A549 treated with AZD2906 at 1 μM for 4 hours (cell line): ENCODE measurements around the gene OMG. TPM values are rescaled to one million over a fixed set of nuclear protein-coding genes. Genes with fewer than 3 reads are reported as not detected.

ENCODE experiments used
- total RNA-seq: library from RNA; stranded (reverse); fragments of 200-300 nt; extraction: Qiagen RNA extraction; gene quantifications from 5 replicates; pipeline ENCODE4 v1.2.3, GENCODE V29; 2022

The OMG gene, protein sequence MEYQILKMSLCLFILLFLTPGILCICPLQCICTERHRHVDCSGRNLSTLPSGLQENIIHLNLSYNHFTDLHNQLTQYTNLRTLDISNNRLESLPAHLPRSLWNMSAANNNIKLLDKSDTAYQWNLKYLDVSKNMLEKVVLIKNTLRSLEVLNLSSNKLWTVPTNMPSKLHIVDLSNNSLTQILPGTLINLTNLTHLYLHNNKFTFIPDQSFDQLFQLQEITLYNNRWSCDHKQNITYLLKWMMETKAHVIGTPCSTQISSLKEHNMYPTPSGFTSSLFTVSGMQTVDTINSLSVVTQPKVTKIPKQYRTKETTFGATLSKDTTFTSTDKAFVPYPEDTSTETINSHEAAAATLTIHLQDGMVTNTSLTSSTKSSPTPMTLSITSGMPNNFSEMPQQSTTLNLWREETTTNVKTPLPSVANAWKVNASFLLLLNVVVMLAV
- not detected in 5 replicates for total RNA-seq

DNA sequence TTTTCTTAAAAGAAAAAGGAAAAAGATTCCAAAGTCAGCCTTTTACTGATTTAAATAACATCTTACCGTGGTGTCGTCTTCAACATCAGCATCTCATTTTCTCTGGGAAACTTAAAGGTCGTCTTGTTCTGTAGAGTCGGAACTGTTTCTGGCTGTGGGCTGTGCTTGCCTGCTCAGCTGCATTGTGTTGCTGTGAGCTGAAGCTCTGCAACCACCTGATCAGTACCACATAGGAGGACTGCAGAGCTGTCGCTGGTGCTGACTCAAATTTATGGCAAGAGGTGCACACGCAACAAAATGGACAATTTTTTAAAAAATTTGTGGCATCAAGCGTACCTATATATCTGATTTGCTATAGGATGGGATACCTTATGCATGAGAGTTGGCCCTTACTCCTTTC lies at the start of gene OMG:
Gene OMG, minus strand, starts transcription at position 150 of the 400 bp plus-strand sequence. CDS start 908 bp downstream, outside the sequence.

DNA sequence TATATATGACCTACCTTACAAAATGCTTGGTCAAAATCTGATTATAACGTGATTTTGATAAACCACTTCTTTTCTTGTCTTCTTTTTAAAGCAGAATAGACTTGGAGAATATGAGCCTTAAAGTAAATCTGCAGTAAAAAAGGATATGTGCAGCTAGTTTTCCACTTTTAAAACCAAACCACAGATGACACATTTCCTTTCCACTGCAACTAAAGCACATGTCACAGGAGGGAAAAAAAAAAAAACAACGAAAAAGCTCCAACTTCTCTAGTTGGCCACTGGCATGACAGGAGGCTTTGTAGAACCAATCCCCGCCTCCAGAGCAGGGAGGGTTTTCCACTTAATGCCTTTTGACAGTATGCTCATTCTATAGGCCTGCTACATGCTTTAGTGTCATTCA lies 24.4 kb upstream of the OMG start, which contains the start of gene EVI2A:
Gene EVI2A, minus strand, starts transcription at position 142 of the 400 bp plus-strand sequence. CDS start 2,609 bp downstream, outside the sequence.

DNA sequence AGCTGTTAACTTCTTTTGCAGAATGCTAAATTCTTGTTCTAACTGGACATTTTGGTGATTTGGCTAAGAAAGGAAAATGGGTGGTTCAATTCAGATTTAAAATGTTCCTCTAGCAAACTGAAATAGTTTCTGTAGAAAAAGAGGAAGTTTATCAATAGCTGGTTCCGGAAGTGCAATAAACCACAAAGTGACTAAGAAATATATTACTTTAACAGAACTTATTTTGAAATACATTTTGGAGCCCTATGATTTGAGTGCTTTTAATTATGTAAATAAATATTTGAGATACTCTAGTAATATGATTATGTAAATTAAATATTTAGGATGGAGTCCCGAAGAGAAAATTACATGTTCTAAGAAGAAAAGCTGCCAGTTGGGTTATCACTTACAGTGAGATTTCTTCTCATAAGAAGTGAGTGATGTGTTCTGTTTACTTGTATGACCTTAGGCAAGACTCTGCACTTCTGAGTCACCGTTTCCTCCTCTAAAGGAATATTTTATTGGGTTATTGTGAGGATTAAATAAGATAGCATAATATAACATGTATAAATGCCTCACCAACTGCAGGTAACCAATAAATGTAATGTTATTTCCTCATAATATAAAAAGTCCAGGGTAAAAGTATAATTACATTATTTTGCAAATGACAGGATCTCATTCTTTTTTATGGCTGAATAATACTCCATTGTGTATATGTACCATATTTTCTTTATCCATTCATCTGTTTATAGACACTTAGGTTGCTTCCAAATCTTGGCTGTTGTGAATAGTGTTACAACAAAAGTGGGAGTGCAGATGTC lies 17.1 kb upstream of the OMG start, which contains the start of gene EVI2B:
Gene EVI2B, minus strand, starts transcription at position 73 of the 800 bp plus-strand sequence. CDS start 8,445 bp downstream, outside the sequence.

Other genes starting within 250 kb of the OMG start
- 13.7 to 20.7 TPM (median 17.8 TPM) in 5 replicates for gene NF1, start 202.3 kb downstream of the OMG start, total RNA-seq
- gene EVI2B, start 16.8 kb upstream of the OMG start, total RNA-seq = 0.02 to 0.06 TPM (median 0.06 TPM) in 3 of 5 replicates, not detected in the others
- gene EVI2A, start 24.4 kb upstream of the OMG start, total RNA-seq = not detected in 5 replicates
- gene RAB11FIP4, start 94.4 kb upstream of the OMG start, total RNA-seq = 1.2 to 2.2 TPM (median 1.7 TPM) in 5 replicates